T1000 (cell line): ENCODE data around the gene FAIM2.
A peak's percentile ranks its signal among the peaks of the same experiment; 100 is the strongest.
"Not testable (repeated sequence)": the region's sequence is repeated elsewhere in the genome, so short reads cannot be mapped to it uniquely, and the experiment has no call there.

Experiments
- DNase-seq: peaks from one replicate; lab custom pipeline; 2025; ENCODE audit warnings: mixed read lengths; lab: John Stamatoyannopoulos, UW

The FAIM2 gene

DNA sequence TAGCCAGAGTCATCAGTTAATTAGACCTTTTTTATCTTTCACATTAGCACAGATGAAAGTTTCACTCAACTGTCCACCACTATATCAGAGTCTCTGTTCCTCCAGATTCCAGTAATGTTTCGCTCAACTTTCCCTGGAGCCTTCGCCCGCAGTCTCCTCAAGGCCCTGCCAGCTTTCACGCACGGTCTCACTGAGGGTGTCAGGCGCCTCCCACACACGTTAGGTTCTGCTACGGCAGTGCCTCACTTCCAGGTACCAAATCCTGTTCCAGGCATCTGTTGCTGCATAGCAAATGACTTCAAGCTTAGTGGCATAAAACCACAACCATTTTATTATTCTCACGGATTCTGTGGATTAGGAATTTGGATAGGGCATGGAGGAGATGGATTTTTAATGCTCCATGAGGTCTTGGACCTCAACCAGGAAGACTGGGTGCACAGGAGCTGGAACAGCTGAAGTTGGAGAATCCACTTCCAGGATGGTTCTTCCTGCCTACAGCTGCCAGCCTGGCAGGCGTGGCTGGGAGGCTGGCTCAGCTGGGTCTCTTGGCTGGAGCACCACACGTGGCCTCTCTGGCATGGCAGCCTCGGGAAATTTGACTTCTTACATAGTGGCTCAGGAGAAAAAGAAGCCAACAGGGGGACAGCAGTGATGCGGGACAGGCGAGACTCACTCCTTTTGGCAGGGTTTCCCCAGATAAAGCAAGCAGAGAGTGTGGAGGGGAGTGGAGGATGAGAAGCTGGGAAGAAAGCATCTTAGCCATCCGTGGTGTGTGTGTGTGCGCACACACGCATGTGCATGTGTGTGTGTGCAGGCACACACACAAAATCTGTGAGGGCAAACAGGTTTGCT lies 39.5 kb downstream of the FAIM2 start:
- no peak for DNase-seq

DNA sequence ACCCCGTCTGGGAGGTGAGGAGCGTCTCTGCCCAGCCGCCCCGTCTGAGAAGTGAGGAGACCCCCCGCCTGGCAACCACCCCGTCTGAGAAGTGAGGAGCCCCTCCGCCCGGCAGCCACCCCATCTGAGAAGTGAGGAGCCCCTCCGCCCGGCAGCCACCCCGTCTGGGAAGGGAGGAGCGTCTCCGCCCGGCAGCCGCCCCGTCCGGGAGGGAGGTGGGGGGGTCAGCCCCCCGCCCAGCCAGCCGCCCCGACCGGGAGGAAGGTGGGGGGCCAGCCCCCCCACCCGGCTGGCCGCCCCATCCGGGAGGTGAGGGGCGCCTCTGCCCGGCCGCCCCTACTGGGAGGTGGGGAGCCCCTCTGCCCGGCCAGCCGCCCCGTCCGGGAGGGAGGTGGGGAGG lies 42.8 kb downstream of the FAIM2 start:
- DNase-seq = not testable (repeated sequence)

DNA sequence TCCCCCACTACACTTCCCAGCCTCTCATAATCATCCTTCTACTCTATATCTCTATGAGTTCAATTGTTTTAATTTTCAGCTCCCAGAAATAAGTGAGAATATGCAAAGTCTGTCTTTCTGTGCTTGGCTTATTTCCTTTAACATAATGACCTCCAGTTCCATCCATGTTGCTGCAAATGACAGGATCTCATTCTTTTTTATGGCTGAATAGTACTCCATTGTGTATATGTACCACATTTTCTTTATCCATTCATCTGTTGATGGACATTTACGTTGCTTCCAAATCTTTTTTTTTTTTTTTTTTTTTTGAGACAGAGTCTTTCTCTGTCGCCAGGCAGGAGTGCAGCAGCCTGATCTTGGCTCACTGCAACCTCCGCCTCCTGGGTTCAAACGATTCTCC lies 47.8 kb downstream of the FAIM2 start:
- DNase-seq = not testable (repeated sequence)

DNA sequence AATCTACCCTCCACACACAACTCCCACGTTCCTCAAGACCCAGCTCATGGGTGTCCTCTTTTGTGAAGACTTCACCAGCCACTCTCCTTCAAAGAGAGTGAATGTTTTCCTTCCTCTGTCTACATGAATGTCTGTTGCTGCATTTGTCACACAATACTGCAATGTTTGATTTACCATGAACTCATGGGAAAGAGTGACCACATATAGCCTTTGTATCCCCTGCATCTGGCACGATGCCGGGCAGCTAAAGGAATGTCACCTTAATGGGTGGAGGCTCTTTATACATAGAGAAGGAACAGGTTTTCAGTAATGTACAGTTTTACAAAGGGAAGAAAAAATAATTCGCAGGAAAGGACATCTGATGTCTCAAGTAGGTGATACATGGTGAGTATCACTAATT lies 48.7 kb downstream of the FAIM2 start:
- no peak for DNase-seq

DNA sequence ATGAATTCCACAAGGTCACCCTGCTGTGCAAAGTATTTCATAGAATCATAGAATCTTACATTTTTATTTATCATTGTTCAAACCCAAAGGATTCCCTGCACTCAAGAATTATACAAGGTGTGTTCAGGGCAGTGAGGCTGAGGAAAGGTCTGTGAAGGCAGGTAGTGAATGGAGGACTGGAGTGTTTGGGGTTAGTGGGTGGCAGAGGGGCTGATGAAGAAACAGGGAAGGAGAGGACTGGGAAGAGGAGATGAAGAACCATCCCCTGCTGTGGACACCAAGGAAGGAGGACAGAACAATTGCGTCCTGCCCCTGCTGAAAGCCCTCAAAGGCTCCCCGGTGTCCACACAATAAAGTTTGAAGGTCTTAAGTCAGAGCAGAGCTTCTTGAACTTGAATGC lies 50.0 kb downstream of the FAIM2 start:
- no peak for DNase-seq

DNA sequence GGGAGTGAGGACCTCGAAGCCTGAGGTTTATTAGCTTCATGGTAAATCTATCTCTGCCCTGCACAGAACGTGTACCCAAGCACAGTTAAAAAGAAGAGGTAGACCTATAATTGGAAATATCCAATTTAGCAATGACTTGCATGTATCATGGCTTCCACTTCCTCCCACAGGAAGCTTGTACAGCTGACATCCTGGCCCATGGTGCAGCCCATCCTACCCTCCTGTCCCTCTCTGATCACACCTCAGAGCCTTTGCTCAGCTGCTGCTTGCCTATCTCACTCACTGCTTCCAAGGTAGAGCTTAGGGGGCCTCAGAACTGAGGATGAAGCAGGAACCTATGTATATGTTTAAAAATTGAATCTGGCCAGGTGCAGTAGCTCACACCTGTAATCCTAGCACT lies 56.5 kb downstream of the FAIM2 start:
- no peak for DNase-seq

DNA sequence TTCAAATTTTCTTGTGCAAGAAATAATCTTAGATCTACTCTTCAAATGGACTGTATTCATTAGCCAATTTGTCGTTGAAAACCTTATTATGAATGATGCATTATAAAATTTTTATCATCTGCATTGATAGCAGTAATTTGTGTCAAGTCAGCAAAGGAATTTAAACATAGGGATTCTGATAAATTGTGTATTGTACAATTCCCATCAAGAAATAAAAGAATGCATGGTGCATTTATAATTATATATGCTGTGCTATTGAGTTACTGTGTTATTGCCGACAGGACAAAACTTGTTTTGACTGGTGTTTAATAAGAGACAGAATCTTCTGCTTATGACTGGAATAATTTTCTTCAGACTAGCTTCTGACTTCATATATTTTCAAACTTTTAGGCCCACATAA lies 57.7 kb downstream of the FAIM2 start:
- DNase-seq = no peak

DNA sequence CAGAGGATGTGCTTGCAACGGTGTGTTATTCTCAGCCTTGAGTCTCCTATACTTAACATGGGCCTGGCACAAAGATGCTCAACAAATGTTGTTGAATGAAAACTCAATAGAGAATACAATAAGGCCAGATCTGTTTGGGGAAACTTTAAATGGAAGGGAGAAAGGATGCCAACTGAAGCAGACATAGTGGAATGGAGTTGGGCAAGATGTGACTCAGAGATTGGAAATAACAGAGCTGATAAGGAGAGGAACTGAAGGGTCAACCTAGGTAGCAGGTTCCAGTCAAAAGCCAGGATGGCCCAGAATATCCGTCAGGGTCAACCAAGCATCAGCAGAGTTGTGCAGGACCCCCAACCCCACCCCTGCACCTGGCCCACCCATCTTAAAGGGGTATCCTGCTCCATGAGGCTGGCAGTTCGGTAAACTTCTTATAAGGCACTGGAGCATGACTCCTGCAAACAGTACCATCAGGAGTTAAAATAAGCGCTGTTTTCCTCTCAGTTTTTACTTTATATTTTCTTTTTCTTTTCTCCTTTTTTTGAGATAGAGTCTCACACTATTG lies 59.7 kb downstream of the FAIM2 start:
- no peak for DNase-seq

DNA sequence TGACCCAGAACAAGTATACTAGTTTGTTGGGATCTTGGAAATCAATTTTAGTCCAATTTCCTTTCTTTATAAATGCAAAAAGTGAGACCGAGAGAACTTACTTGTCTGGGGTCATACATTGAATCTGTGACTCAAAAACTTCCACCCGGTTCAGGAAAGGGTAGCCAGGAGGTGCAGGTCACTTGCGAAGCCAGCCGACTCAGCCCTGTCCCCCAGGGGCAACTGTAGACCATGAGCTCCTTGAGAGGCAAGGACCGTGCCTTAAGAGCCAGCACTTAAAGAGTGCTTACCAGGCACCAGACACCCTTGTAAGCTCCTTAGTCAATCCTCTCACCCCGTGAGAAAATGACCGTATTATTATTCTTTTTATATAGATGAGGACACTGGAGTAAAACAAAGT lies 60.3 kb downstream of the FAIM2 start:
- no peak for DNase-seq

DNA sequence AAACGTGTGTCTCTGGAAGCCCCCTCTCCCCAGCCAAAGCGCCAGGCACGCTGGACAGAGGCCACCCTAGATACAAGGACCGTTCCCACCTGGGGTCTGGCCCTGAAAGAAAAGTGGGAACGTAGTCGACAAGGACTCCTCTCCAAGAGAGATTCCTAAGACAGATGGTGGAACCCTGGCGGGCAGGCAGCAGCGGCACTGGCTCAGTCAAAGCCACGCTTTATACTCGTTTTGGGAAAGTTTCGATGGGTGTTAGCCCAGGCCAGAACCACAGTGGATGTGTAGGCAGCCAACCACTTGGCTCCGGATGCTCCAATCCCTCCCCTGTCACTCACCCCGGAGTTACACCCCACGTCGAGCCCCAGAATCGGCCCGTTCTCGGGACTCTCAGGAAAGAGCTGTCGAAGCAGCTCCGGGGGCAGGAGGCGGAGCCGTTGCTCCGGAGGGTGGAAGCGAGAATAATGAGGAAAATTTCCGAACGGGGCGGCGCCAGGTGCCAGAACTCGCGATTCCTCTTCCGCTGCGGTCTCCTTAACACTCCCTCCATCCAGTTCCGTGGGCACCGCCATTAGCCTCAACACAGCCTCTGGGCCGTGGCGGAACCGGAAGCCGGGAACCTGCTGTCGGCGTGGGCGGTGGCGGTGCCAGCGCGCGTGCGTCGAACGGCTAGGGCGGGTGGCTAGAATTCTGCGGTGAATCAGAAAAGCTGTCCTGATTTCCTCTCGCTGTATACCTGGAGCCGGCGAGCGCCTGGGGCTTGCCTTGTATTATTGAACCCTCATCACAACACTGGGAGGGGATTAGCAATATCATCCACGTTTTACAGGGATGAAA lies 61.0 kb downstream of the FAIM2 start, which contains the start of gene BCDIN3D:
TSS of gene BCDIN3D (minus strand) at position 588 of the 834 bp plus-strand sequence. CDS start at position 569, 19 bp downstream.
- DNase-seq = peak; percentile 89

DNA sequence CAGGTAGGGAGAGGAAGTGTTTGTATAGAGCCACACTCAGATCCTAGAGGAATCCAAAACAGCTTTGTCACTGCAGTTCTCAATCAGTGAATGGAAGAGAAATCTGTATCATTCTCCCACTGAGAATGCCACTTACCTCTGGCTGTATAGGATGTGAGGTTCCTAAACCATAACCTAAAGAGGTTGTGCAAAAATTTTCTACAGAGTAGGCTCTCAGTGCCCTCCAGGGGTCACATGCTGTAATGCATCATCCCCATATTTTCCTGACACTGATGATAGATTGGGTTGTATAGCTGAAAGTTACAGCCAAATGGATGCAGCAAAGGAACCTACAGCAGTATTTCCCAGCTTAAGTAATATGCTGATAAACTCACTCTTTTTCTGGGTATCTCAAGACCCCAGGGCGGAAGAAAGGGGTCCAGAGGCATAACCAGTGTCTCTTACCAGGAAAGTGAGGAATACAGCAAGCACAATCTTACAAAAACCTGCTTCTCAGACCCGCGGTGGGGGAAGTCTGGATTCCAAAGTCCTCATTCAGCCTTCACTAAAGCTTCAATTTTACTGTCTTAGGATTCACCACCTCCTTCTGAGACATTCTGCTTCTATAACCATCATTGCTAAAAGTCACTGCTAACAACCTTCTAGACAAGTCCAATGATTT lies 64.6 kb downstream of the FAIM2 start:
- DNase-seq = no peak

DNA sequence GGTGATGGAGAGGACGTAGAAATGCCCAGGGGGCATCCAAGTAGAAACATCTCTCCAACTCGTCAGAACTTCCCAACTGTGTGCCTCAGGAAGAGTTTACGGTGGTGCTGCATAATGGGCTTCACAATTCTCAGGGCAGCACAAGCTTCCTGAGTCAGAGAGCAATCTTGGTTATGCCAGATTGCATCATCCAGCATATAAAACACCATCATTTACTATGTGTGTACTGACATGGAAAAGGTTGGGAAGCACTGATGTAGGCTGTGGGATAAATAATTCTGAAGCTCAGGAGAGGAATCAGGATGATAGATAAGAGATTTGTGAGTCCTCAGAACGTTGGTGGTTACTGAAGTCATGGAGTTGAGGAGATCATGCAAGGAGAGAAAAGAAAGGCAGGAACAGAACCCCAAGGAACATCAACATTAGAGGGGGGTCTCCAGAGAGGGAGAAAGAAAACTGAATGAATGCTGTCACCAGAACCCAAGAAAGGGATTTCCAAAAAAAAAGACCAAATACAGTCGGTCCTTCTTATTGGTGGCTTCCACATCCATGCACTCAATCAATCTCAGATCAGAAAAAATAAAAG lies 70.8 kb downstream of the FAIM2 start:
- no peak for DNase-seq

DNA sequence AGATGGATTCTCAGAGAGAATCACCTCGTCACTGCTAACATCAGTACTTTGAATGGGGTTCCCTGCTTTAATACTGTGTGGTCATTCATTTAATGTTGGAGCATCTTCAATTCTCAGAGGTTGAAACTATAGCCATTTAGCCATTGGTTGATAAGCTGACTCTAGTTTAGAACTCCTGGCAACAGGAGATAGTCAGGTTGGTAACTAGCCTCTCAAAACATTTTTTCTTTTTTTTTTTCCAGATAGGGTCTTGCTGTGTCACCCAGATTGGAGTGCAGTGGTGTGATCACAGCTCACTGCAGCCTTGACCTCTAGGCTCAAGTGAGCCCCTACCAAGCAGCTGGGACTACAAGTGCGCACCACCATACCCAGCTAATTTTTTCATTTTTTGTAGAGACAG lies 72.0 kb downstream of the FAIM2 start:
- DNase-seq = no peak

DNA sequence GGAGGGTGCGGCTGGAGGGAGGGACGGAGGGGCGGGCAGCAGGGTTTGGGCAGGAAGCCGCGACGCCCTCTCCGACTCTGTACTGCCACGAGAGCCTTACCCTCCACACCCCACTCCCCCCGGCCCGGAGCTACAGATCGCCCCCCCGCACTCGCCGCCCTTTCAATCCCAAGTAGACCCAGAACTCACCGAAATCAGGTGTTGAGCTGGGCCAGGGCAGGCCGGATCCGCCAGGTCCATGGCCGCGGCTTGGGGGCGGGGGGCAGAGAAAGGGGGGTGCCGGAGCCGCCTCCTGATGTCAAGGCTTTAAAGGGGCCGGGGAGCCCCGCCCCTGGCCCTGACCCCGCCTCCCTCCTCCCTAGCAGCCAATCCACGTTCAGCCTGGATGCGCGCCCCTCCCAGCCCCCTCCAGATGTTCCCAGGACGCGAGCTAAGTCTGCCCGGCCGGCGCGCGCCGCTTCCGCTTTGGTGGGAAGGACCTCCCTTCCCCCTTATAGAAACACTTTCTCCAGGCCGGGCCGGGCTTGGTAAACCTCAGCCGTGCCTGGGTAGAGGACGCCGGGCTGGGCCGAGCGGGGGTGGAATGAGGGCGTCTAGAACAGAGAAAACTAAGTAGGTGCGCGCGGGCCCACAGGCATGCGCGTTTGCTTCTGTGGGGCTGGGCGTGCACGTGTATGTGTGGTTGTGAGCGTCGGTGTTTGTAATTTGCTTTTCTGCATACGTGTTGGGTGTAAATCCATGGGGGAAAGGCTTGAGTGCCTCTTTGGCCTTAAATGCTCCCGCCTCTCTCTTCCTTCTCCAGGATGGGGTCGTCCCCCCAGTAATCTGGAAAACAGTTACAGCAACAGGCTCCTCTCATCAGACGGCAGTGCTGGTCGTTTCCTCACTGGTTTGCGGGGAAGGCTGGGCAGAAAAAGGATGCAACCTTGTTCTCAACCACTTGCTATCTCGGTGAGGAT lies 75.3 kb downstream of the FAIM2 start, which contains the start of gene NCKAP5L:
TSS of gene NCKAP5L (minus strand) at position 281 of the 959 bp plus-strand sequence. CDS start 24,369 bp downstream, outside the sequence.
- peak; percentile 93 for DNase-seq

DNA sequence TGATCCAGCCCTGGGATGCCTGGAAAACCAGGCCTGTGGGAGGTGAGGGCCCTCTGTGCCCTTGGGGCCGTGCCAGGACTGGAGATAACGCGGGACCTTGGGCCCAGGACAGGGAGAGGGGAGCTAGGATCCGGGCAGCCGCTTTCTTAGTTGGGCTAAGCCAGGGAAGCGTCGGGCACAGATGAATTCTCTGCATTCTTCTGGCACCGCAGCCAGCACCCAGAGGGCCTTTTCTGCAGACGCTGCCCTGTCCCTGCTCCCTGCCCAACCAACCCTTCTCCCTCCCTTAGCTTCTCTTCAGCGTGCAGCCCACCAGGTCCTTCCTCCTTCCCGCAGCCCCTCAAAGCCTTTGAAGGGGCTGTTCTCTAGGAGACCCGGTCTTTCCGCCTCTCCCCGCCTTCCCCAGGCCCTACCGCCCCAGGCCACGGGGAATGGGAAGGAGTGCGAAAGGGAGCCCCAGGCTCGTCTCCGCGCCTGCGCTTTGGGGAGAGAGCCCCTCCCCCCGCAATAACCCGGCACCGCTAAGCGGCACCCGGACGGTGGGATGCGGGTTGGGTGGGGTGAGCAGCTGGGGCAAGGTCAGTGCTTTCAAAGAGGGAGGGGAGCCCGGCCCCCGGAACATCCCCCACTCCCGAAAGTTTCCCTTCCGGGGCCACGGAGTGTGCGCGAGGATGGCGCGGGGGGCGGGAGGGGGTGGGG lies 76.2 kb downstream of the FAIM2 start:
- no peak for DNase-seq

DNA sequence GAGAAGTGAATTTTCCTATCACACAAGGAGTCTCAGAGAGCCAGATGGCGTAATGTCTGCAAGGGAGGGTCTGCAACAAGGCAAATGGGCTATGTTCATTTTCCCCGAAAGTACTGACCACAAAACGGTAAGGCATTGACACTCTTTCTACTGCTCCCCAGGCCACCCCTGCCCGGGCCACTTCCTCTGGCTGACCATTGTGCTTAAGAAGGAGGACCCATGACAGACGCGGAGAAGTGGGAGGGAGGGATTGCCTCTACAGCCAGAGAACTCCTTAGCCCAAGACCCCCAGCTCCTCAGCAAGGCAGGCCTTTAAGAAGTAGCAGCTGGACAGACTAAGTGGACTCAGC lies 76.7 kb downstream of the FAIM2 start:
- no peak for DNase-seq

DNA sequence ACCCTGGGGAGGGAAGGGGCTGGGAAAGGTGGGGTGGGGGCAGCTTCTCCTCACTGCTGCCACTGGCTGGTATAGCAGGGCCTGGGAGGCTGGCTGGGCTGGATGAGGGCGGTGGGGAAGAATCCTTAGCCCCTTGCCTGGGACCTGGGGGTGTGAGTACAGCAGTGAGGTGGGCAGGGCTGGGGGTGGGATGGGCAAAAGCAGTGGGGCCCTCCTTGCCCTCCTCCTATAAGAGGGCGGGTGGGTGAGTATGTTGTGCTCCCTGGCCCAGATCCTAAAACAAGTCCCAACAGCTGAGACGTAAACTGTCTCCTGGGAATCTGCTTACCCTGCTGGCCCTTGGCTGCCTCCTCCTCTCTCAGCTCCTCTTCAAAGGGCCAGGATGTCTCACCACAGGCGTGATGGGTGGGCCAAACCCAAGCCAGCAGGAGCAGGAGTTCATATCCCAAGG lies 77.7 kb downstream of the FAIM2 start:
- DNase-seq = no peak

DNA sequence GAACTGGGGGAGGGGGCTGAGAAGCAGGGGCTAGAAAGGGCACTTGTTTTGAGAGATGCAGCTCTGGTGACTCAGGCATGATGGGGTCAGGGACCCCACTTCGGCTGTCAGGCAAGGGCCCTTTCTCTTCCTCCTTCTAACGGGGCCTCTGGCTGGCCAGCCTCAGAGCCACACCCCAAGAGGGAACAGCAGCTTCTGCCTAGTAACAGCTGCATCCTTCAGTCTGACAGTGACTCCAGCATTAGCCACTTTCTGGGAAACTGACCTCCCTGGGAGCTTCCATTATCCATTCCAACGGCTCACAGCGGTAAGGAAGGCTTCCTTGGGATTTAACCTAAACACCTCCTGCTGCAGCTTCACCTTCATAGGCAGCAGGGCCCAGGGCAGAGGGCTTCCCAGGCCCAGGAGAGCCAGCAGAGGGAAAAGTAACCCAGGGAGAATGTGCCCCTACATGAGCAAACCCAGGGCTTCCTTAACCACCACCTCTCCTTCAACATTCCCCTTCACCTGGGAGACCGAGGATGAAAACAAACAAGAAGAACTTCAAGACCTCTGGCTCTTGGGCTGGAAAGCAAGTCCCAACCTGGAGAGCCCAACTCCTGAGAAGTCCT lies 78.2 kb downstream of the FAIM2 start:
- DNase-seq = no peak

DNA sequence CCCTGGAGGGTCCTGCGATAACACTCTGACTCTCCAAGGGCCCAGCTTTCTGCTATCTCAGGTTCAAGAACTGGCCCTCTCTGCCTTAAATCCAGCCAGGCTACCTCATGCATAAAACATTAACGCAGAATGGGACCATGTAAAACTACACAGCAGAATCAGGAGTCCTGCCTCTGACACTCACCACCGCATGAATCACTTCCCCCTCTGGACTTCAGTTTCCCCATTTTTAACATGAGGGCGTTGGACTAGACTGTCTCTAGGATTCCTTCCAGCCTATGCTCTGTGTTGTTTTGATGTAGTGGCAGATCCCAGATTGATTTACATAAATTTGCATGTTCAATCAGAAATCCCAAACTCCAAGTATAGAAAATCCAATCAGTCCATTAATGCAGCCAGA lies 78.8 kb downstream of the FAIM2 start:
- DNase-seq = no peak
